ENCODE data around the gene EVI2B.

DNA sequence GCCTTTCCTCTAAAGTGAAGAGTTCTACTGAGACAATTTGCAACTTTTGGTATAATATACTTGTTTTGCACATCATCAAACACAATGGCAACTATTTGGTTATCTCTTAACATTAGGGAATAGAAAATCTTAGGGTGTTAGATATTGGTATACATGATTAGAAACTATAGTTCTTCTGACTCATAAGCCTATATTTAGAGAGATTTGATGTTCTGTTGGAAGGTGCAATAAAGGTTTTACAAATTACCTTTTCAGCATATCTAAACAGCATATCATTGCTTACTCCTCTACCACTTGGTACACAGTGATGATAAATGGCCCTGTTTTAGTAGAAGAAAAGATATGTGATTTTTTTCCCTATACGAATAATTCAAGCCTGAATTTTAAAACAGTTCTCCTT is 6.2 kb downstream of the EVI2B start:
- no peak for TF ChIP-seq POLR2A (IDR thresholded peaks at IDR 0.05)
- TF ChIP-seq, protein P1, sequence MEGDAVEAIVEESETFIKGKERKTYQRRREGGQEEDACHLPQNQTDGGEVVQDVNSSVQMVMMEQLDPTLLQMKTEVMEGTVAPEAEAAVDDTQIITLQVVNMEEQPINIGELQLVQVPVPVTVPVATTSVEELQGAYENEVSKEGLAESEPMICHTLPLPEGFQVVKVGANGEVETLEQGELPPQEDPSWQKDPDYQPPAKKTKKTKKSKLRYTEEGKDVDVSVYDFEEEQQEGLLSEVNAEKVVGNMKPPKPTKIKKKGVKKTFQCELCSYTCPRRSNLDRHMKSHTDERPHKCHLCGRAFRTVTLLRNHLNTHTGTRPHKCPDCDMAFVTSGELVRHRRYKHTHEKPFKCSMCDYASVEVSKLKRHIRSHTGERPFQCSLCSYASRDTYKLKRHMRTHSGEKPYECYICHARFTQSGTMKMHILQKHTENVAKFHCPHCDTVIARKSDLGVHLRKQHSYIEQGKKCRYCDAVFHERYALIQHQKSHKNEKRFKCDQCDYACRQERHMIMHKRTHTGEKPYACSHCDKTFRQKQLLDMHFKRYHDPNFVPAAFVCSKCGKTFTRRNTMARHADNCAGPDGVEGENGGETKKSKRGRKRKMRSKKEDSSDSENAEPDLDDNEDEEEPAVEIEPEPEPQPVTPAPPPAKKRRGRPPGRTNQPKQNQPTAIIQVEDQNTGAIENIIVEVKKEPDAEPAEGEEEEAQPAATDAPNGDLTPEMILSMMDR (IDR thresholded peaks at IDR 0.05), result no peak

Data from vagina (tissue), 2 donors.